Hematopoietic multipotent progenitor cell (in vitro differentiated cells): Measurements from ENCODE around the gene TFB1M. TPM values are rescaled to one million over a fixed set of nuclear protein-coding genes. Genes with fewer than 3 reads are reported as not detected.
"Not testable (repeated sequence)": the region's sequence is repeated elsewhere in the genome, so short reads cannot be mapped to it uniquely, and the experiment has no call there.

ENCODE experiments used
- DNase-seq, 3 donors: peaks; one replicate each; pipeline ENCODE4 v3.0.0-alpha.2; 2011 to 2015; ENCODE audit warnings: low read depth in 2 of 3, low spot score in 2 of 3
- total RNA-seq: library from RNA; depleted of rRNA; stranded (reverse); fragments of >200 nt; gene quantifications from one replicate; pipeline ENCODE4 v1.2.3, GENCODE V29; 2012

TFB1M gene
- total RNA-seq, 1 donor, result 18.6 TPM

GRCh38 chr6:155245193-155245592 lies 69.1 kb downstream of the TFB1M start:
- no peak for DNase-seq

GRCh38 chr6:155244434-155244833 lies 69.8 kb downstream of the TFB1M start:
- no peak for DNase-seq

- no peak for DNase-seq
Measured at GRCh38 chr6:155241966-155242365, 72.3 kb downstream of the TFB1M start.

GRCh38 chr6:155240905-155241600 lies 73.2 kb downstream of the TFB1M start:
- DNase-seq, result no peak

GRCh38 chr6:155237613-155238012 lies 76.7 kb downstream of the TFB1M start:
- no peak for DNase-seq

- no peak for DNase-seq
Measured at GRCh38 chr6:155235087-155235486, 79.2 kb downstream of the TFB1M start.

GRCh38 chr6:155234687-155235086 lies 79.6 kb downstream of the TFB1M start:
- DNase-seq, result no peak

GRCh38 chr6:155234167-155234566 lies 80.1 kb downstream of the TFB1M start:
- DNase-seq, result no peak

GRCh38 chr6:155232848-155233247 lies 81.4 kb downstream of the TFB1M start:
- no peak for DNase-seq

GRCh38 chr6:155230975-155231374 lies 83.3 kb downstream of the TFB1M start:
- not testable (repeated sequence) for DNase-seq

GRCh38 chr6:155228546-155229166 lies 85.6 kb downstream of the TFB1M start:
- no peak for DNase-seq

GRCh38 chr6:155227046-155227445 lies 87.2 kb downstream of the TFB1M start:
- DNase-seq, result no peak

GRCh38 chr6:155224618-155225017 lies 89.7 kb downstream of the TFB1M start:
- no peak for DNase-seq

GRCh38 chr6:155223646-155224451 lies 90.4 kb downstream of the TFB1M start:
- DNase-seq, result peak in 2 of 3 donors; percentile 5 to 12

GRCh38 chr6:155222506-155222905 lies 91.8 kb downstream of the TFB1M start:
- no peak for DNase-seq

GRCh38 chr6:155221086-155221485 lies 93.2 kb downstream of the TFB1M start:
- DNase-seq, result no peak

- no peak for DNase-seq
Measured at GRCh38 chr6:155219858-155220301, 94.4 kb downstream of the TFB1M start.

- DNase-seq, result no peak
Measured at GRCh38 chr6:155219299-155219698, 95.0 kb downstream of the TFB1M start.

GRCh38 chr6:155218711-155219110 lies 95.6 kb downstream of the TFB1M start:
- not testable (repeated sequence) for DNase-seq

GRCh38 chr6:155216312-155217046 lies 97.8 kb downstream of the TFB1M start:
- DNase-seq, result no peak

- DNase-seq, result no peak
Measured at GRCh38 chr6:155215906-155216305, 98.4 kb downstream of the TFB1M start.
